ENCODE data around the gene CALML5. TPM values are rescaled to one million over a fixed set of nuclear protein-coding genes. Genes with fewer than 3 reads are reported as not detected.

The CALML5 gene
- total RNA-seq, 1 experiment from 2014 or later: not detected

GRCh38 chr10:5482016-5482415 lies 17.4 kb downstream of the CALML5 start:
- H3K9ac ChIP-seq (ENCODE audit: low read length): no peak overlapping the region
- DNase-seq: no peak
- no peaks in the 10 kb centered on the region for H3K4me1 ChIP-seq (ENCODE audit: insufficient read depth, low read length)
- POLR2A ChIA-PET (ENCODE audit: unreplicated experiment): no interaction called here
- H3K27me3 ChIP-seq (ENCODE audit: low read length): no peaks in the 10 kb centered on the region
- H2AFZ ChIP-seq (ENCODE audit: low read length): no peak overlapping the region
- no peak overlapping the region for H3K4me2 ChIP-seq (ENCODE audit: low read length)
- H3K9me2 ChIP-seq (replicated peaks; ENCODE audit: low read length): no peaks in the 10 kb centered on the region
- no peak for TF ChIP-seq EZH2 (IDR thresholded peaks at IDR 0.05; ENCODE audit: low read length, unreplicated experiment)
- no peak for TF ChIP-seq CTCF (conservative IDR thresholded peaks at IDR 0.05; ENCODE audit: low read depth, low read length)
- TF ChIP-seq EZH2phosphoT487 (IDR thresholded peaks at IDR 0.05; ENCODE audit: borderline replicate concordance, low read length): no peak
- H3K27ac ChIP-seq (ENCODE audit: low read length): no peak overlapping the region
- H3F3A ChIP-seq (ENCODE audit: low read length, unreplicated experiment): no peaks in the 10 kb centered on the region
- no peaks in the 10 kb centered on the region for H3K79me2 ChIP-seq (ENCODE audit: low read length)
- intact Hi-C loops (cut with micrococcal nuclease): no loop called here
- no peak for ATAC-seq
- CTCF ChIA-PET: no interaction called here
- no peaks in the 10 kb centered on the region for H3K9me3 ChIP-seq (ENCODE audit: low read length)
- no TSS peak for BruUV-seq (replicated peaks)
- no peak overlapping the region for H3K4me3 ChIP-seq (ENCODE audit: low read length)
- H4K20me1 ChIP-seq (ENCODE audit: low read length): no peaks in the 10 kb centered on the region
- H3K36me3 ChIP-seq (ENCODE audit: low read depth, low read length): no peaks in the 10 kb centered on the region

DNA sequence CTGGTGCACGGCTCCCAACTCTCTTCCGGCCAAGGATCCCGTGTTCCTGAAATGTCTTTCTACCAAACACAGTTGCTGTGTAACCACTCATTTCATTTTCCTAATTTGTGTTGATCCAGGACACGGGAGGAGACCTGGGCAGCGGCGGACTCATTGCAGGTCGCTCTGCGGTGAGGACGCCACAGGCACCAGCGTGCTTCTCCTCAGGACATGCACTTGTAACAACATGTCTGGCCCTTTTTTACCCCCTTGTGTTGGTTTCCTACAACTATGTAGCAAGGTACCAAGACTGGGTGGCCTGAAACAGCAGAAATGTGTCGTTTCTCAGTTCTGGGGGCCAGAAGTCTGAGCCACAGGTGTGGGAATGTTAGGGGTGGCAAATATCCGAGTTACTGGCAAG lies 18.2 kb downstream of the CALML5 start:
- BruUV-seq (replicated peaks): no TSS peak
- no peaks in the 10 kb centered on the region for H3K27me3 ChIP-seq (ENCODE audit: low read length)
- no peaks in the 10 kb centered on the region for H3K79me2 ChIP-seq (ENCODE audit: low read length)
- no peak overlapping the region for H3K4me3 ChIP-seq (ENCODE audit: low read length)
- H3K9ac ChIP-seq (ENCODE audit: low read length): no peak overlapping the region
- H3F3A ChIP-seq (ENCODE audit: low read length, unreplicated experiment): no peaks in the 10 kb centered on the region
- H3K4me1 ChIP-seq (ENCODE audit: insufficient read depth, low read length): no peaks in the 10 kb centered on the region
- no peak for ATAC-seq
- no peak for DNase-seq
- no peaks in the 10 kb centered on the region for H3K36me3 ChIP-seq (ENCODE audit: low read depth, low read length)
- no peaks in the 10 kb centered on the region for H3K9me3 ChIP-seq (ENCODE audit: low read length)
- TF ChIP-seq CTCF (conservative IDR thresholded peaks at IDR 0.05; ENCODE audit: low read depth, low read length): no peak
- no peak for TF ChIP-seq EZH2phosphoT487 (IDR thresholded peaks at IDR 0.05; ENCODE audit: borderline replicate concordance, low read length)
- TF ChIP-seq EZH2 (IDR thresholded peaks at IDR 0.05; ENCODE audit: low read length, unreplicated experiment): no peak
- no peak overlapping the region for H3K4me2 ChIP-seq (ENCODE audit: low read length)
- intact Hi-C loops (cut with micrococcal nuclease): no loop called here
- H3K9me2 ChIP-seq (replicated peaks; ENCODE audit: low read length): no peaks in the 10 kb centered on the region
- ChIA-PET CTCF (no interaction called here), POLR2A (ENCODE audit: unreplicated experiment) (no interaction called here)
- H3K27ac ChIP-seq (ENCODE audit: low read length): no peak overlapping the region
- no peaks in the 10 kb centered on the region for H4K20me1 ChIP-seq (ENCODE audit: low read length)
- no peak overlapping the region for H2AFZ ChIP-seq (ENCODE audit: low read length)

DNA sequence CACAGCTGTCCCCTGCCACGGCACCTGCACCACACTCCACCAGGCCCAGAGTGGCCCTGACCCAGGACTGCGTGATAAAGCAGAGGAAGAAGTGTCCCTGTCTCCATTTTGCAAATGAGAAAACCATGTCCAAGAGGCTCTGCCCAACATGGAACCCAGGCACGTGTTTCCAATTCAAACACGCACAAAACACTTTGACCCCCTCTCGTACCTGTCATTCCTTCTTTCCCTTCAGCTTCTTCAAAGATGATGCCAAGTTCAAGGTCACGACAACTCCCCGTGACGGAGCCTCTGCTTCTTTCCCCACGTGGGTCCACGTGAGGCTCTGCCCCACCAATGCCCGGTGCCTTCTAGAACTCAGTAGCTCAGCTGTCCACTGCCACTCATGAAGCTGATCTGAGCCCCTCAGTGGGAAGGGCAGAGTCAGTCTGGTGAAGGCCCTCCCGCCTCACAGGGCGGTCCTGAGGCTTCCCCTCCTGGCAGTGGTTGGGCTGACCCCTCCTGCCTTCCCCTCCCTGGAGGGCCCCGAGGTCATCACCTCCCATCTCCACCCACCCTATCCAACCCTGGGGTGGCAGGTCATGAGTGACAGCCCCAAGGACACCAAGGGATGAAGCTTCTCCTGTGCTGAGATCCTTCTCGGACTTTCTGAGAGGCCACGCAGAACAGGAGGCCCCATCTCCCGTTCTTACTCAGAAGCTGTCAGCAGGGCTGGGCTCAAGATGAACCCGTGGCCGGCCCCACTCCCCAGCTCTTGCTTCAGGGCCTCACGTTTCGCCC lies 19.0 kb downstream of the CALML5 start:
- ATAC-seq: no peak
- H2AFZ ChIP-seq (ENCODE audit: low read length): no peak overlapping the region

More for the DNA sequence above, 19.0 kb downstream of the CALML5 start:
- DNase-seq: no peak
- no peaks in the 10 kb centered on the region for H3K79me2 ChIP-seq (ENCODE audit: low read length)
- intact Hi-C loops (cut with micrococcal nuclease): no loop called here
- no peak overlapping the region for H3K9ac ChIP-seq (ENCODE audit: low read length)
- no TSS peak for BruUV-seq (replicated peaks)
- no peak overlapping the region for H3K4me2 ChIP-seq (ENCODE audit: low read length)
- CTCF ChIA-PET: no interaction called here
- H3K36me3 ChIP-seq (ENCODE audit: low read depth, low read length): no peaks in the 10 kb centered on the region
- H3F3A ChIP-seq (ENCODE audit: low read length, unreplicated experiment): no peaks in the 10 kb centered on the region
- POLR2A ChIA-PET (ENCODE audit: unreplicated experiment): no interaction called here
- no peaks in the 10 kb centered on the region for H3K4me1 ChIP-seq (ENCODE audit: insufficient read depth, low read length)
- no peak for TF ChIP-seq EZH2 (IDR thresholded peaks at IDR 0.05; ENCODE audit: low read length, unreplicated experiment)
- no peak overlapping the region for H3K27ac ChIP-seq (ENCODE audit: low read length)
- H3K9me2 ChIP-seq (replicated peaks; ENCODE audit: low read length): no peaks in the 10 kb centered on the region
- no peak overlapping the region for H3K4me3 ChIP-seq (ENCODE audit: low read length)
- no peaks in the 10 kb centered on the region for H3K9me3 ChIP-seq (ENCODE audit: low read length)
- no peaks in the 10 kb centered on the region for H3K27me3 ChIP-seq (ENCODE audit: low read length)
- no peaks in the 10 kb centered on the region for H4K20me1 ChIP-seq (ENCODE audit: low read length)
